Activated naive CD4-positive, alpha-beta T cell treated with anti-CD3 and anti-CD28 coated beads, Interleukin-2, amount 50 U/mL, for 16 hours (primary cell): ENCODE data around the gene NHLRC1.

Source experiments
- DNase-seq: peaks from one replicate; pipeline ENCODE4 v3.0.0-alpha.2; 2020

The NHLRC1 gene

DNA sequence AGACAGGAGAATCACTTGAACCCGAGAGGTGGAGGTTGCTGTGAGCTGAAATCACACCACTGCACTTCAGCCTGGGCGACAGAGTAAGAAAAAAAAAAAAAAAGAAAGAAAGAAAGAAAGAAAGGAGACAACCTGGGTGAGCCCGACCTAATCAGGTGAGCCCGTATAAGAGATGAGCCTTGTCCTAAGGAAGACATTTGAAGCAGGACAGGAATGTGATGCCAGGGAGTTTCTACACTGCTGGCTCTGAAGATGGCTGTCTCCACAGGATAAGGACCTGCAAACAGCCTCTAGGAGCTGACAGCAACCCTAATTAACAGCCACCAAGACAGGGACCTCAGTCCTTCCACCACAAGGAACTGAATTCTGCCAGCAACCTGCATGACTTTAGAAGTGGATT is 41.9 kb downstream of the NHLRC1 start:
- DNase-seq, result no peak

DNA sequence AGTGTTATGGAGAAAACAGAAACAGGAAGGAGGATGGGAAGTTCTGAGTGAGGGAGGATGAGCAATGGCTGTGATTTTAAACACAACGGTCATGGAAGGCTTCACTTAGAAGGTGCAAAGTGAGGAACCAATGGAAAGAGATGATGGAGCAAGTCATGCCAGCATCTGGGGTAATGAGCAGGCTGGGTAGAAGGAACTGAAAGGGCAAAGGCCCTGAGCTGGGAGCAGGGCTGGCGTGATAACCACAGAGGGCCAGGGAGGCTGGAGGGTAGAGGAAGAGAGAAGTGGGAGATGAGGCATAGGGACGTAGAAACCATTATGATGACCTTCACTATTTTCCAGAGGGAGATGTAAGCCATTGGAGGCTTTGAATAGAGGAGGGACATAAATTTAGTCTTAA is 43.6 kb downstream of the NHLRC1 start:
- no peak for DNase-seq

DNA sequence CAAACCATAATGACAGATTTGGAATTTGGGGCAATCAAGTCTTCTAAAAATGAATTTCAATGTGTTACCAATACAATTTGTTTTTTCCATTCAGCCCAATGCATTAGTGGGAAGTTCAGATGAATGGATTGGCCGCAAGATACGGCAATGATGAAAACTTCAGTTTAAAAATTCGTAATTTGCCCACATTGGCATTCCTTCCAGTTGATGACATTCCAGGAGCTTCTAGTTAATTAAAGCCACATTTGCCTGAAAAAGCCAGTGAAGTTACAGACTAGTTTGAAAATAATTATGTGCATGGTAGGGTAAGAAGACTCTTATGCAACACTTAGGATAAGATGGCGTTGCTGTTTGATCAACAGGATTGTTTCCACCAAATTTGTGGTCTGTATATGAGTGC is 46.2 kb downstream of the NHLRC1 start:
- DNase-seq, result no peak

DNA sequence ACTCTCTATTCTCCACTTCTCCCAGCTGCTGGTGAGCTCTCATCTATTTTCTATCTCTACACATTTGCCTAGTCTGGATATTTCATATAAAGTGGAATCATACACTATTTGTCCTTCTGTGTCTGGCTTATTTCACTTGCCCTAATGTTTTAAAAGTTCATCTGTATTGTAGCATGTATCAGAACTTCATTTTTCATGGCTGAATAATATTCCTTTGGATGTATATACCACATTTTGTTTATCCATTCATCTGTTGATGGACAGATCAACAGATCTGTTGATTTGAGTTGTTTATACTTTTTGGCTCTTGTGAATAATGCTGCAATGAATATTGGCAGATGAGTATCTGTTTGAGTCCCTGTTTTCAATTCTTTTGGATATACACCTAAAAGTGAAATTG is 49.6 kb downstream of the NHLRC1 start:
- DNase-seq, result no peak

DNA sequence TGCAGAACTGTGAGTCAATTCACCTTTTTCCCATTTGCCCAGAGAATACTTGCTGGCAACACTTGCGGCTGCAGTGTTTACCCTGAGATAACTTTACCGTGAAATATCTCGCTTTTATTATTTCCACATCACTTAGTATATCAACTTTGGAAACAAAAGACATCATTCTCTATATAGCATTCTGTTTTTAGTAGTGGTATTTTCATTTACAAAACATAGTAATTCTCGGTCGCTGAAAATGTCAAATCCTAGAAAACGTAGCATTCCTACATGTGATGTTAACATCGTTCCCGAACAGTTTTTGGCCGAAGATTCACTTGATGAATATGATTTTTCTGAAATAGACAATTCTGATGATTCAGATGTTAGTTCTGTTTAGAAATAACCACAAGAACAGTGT is 52.0 kb downstream of the NHLRC1 start:
- no peak for DNase-seq
